MM.1S (cell line): ENCODE data around the gene CARD10.

Experiments used
- DNase-seq: peaks from one replicate; pipeline ENCODE4 v3.0.0-alpha.2; 2015
- H2AFZ ChIP-seq: fragments of 300-600 bp; sonication (generic); 2 replicates; pipeline ENCODE4 v1.6.0; 2016; ENCODE audit warnings: antibody characterized with exemption, low read length
- H3F3A ChIP-seq: fragments of 300-600 bp; sonication (generic); 2 replicates; pipeline ENCODE4 v1.6.1; 2016; ENCODE audit warnings: mild to moderate bottlenecking, antibody characterized with exemption, low read length, moderate library complexity, mixed read lengths; ENCODE audit not compliant: insufficient read depth
- H3K27ac ChIP-seq: fragments of 300-600 bp; sonication (generic); 2 replicates; pipeline ENCODE4 v1.5.1; 2016; ENCODE audit warnings: mild to moderate bottlenecking, low read length
- H3K27me3 ChIP-seq: fragments of 300-600 bp; sonication (generic); replicated peaks from 2 replicates; pipeline ENCODE4 v1.6.0; 2016; ENCODE audit warnings: low read length; ENCODE audit not compliant: insufficient read depth
- H3K36me3 ChIP-seq: fragments of 300-600 bp; sonication (generic); replicated peaks from 2 replicates; pipeline ENCODE4 v1.6.1; 2016; ENCODE audit warnings: mild to moderate bottlenecking, low read length, mixed read lengths; ENCODE audit not compliant: insufficient read depth
- H3K4me1 ChIP-seq: fragments of 300-600 bp; sonication (generic); 2 replicates; pipeline ENCODE4 v1.6.1; 2016; ENCODE audit warnings: low read length, mixed read lengths
- H3K4me2 ChIP-seq: fragments of 300-600 bp; sonication (generic); 2 replicates; pipeline ENCODE4 v1.6.0; 2016; ENCODE audit warnings: low read depth, low read length
- H3K4me3 ChIP-seq: fragments of 300-600 bp; sonication (generic); 2 replicates; pipeline ENCODE4 v1.5.1; 2016; ENCODE audit warnings: low read length, mixed read lengths
- H3K79me2 ChIP-seq: fragments of 300-600 bp; sonication (generic); 2 replicates; pipeline ENCODE4 v1.6.1; 2016; ENCODE audit warnings: mixed run types, low read length, mixed read lengths
- H3K9ac ChIP-seq: fragments of 300-600 bp; sonication (generic); 2 replicates; pipeline ENCODE4 v1.6.1; 2016; ENCODE audit warnings: low read length, mixed read lengths
- H3K9me2 ChIP-seq: fragments of 300-600 bp; sonication (generic); replicated peaks from 2 replicates; pipeline ENCODE4 v1.6.1; 2016; ENCODE audit warnings: mild to moderate bottlenecking, low read length, mixed read lengths; ENCODE audit not compliant: insufficient read depth
- H3K9me3 ChIP-seq: fragments of 300-600 bp; sonication (generic); replicated peaks from 2 replicates; pipeline ENCODE4 v1.6.1; 2016; ENCODE audit warnings: mild to moderate bottlenecking, low read length, mixed read lengths; ENCODE audit not compliant: insufficient read depth
- H4K20me1 ChIP-seq: fragments of 300-600 bp; sonication (generic); 2 replicates; pipeline ENCODE4 v1.6.1; 2016; ENCODE audit warnings: mild to moderate bottlenecking, low read length, moderate library complexity, mixed read lengths; ENCODE audit not compliant: insufficient read depth
- CTCF ChIP-seq: fragments of 300-600 bp; sonication (generic); IDR thresholded peaks from 2 replicates; pipeline ENCODE4 v1.5.1; 2016; ENCODE audit warnings: antibody characterized with exemption, low read length, mixed read lengths
- EZH2 ChIP-seq: fragments of 300-600 bp; sonication (generic); optimal IDR thresholded peaks from 2 replicates; pipeline ENCODE3; 2017; ENCODE audit warnings: low read depth, mild to moderate bottlenecking, antibody characterized with exemption, low read length, mixed read lengths
- EZH2phosphoT487 ChIP-seq: fragments of 300-600 bp; sonication (generic); IDR thresholded peaks from 2 replicates; pipeline ENCODE4 v1.6.1; 2018; ENCODE audit warnings: antibody characterized with exemption, low read length

Gene CARD10

GRCh38 chr22:37481347-37481907, 37.8 kb downstream of the CARD10 start:
- H3K27me3 ChIP-seq, result no peaks in the 10 kb centered on the region
- DNase-seq, result no peak
- H3K9me3 ChIP-seq, result no peaks in the 10 kb centered on the region
- no peak overlapping the region for H3K4me2 ChIP-seq
- H3K9ac ChIP-seq, result no peak overlapping the region
- no peaks in the 10 kb centered on the region for H3F3A ChIP-seq
- no peaks in the 10 kb centered on the region for H3K36me3 ChIP-seq
- no peak overlapping the region for H2AFZ ChIP-seq
- 0 out of 2 replicates have a peak, but pooled peaks cover 4% of the 10 kb centered on the region for H4K20me1 ChIP-seq
- no peaks in the 10 kb centered on the region for H3K9me2 ChIP-seq
- H3K27ac ChIP-seq, result no peak overlapping the region
- peaks cover 4% of the 10 kb centered on the region; the same call in 1 of the 2 replicates for H3K4me1 ChIP-seq
- H3K79me2 ChIP-seq, result peaks cover 63% of the 10 kb centered on the region
- TF ChIP-seq EZH2 (no peak), CTCF (no peak), EZH2phosphoT487 (no peak)
- H3K4me3 ChIP-seq, result no peak overlapping the region

GRCh38 chr22:37480387-37481346, 38.5 kb downstream of the CARD10 start:
- Histone ChIP-seq H3F3A (no peaks in the 10 kb centered on the region), H2AFZ (no peak overlapping the region), H3K79me2 (peaks cover 58% of the 10 kb centered on the region), H3K9me3 (no peaks in the 10 kb centered on the region), H3K4me1 (peaks cover 4% of the 10 kb centered on the region; the same call in 1 of the 2 replicates), H3K27ac (no peak overlapping the region), H3K27me3 (no peaks in the 10 kb centered on the region), H3K4me3 (no peak overlapping the region), H3K36me3 (no peaks in the 10 kb centered on the region), H3K4me2 (no peak overlapping the region), H4K20me1 (0 out of 2 replicates have a peak, but pooled peaks cover 4% of the 10 kb centered on the region), H3K9ac (no peak overlapping the region), H3K9me2 (no peaks in the 10 kb centered on the region)
- no peak for TF ChIP-seq EZH2phosphoT487
- no peak for TF ChIP-seq EZH2
- TF ChIP-seq CTCF, result no peak
- DNase-seq, result no peak

GRCh38 chr22:37479196-37479595, 40.0 kb downstream of the CARD10 start:
- no peak for TF ChIP-seq EZH2
- no peak for TF ChIP-seq EZH2phosphoT487
- TF ChIP-seq CTCF, result no peak
- H4K20me1 ChIP-seq, result 0 out of 2 replicates have a peak, but pooled peaks cover 4% of the 10 kb centered on the region
- H2AFZ ChIP-seq, result no peak overlapping the region
- no peaks in the 10 kb centered on the region for H3F3A ChIP-seq
- no peaks in the 10 kb centered on the region for H3K9me2 ChIP-seq
- no peak overlapping the region for H3K4me2 ChIP-seq
- no peak for DNase-seq
- no peak overlapping the region for H3K27ac ChIP-seq
- H3K4me3 ChIP-seq, result no peak overlapping the region
- H3K9ac ChIP-seq, result no peak overlapping the region
- no peaks in the 10 kb centered on the region for H3K36me3 ChIP-seq
- H3K79me2 ChIP-seq, result peaks cover 43% of the 10 kb centered on the region
- no peaks in the 10 kb centered on the region for H3K27me3 ChIP-seq
- peaks cover 4% of the 10 kb centered on the region; the same call in 1 of the 2 replicates for H3K4me1 ChIP-seq
- H3K9me3 ChIP-seq, result no peaks in the 10 kb centered on the region
